Skeletal muscle tissue (tissue), 4 donors: ENCODE results near the gene GLIS2. TPM values are rescaled to one million over a fixed set of nuclear protein-coding genes. Genes with fewer than 3 reads are reported as not detected.

Experiments used
- H3K27ac ChIP-seq: one replicate; pipeline ENCODE4 v1.7.0; 2013; ENCODE audit warnings: mild to moderate bottlenecking, low read depth, low read length, inconsistent platforms
- H3K27me3 ChIP-seq, 3 donors: one replicate each; pipeline ENCODE4 v1.7.0; 2013; ENCODE audit warnings: low read length in 3 of 3; ENCODE audit not compliant: control insufficient read depth in 3 of 3, insufficient read depth in 3 of 3
- H3K36me3 ChIP-seq, 3 donors: one replicate each; pipeline ENCODE4 v1.7.0; 2013; ENCODE audit warnings: low read length in 3 of 3; ENCODE audit not compliant: control insufficient read depth in 3 of 3, insufficient read depth in 3 of 3
- H3K4me1 ChIP-seq, 3 donors: one replicate each; pipeline ENCODE4 v1.7.0; 2013; ENCODE audit warnings: low read length in 3 of 3, mild to moderate bottlenecking in 3 of 3; ENCODE audit not compliant: control insufficient read depth in 3 of 3, insufficient read depth in 3 of 3
- H3K4me3 ChIP-seq, 3 donors: one replicate each; pipeline ENCODE4 v1.7.0; 2013; ENCODE audit warnings: low read length in 3 of 3
- H3K9ac ChIP-seq, 3 donors: one replicate each; pipeline ENCODE4 v1.7.0; 2013; ENCODE audit warnings: low read length in 3 of 3, mild to moderate bottlenecking in 3 of 3, moderate library complexity in 2 of 3, low read depth in 1 of 3
- H3K9me3 ChIP-seq, 3 donors: one replicate each; pipeline ENCODE4 v1.7.0; 2013; ENCODE audit warnings: low read length in 3 of 3; ENCODE audit not compliant: control insufficient read depth in 3 of 3
- total RNA-seq: library from RNA; depleted of rRNA; stranded (reverse); fragments of >200 nt; gene quantifications from one replicate; pipeline ENCODE4 v1.2.3, GENCODE V29; 2014
- donor health status: Osteomylitis.

Gene GLIS2
- total RNA-seq, 1 donor from 2014 or later: 4.2 TPM

DNA sequence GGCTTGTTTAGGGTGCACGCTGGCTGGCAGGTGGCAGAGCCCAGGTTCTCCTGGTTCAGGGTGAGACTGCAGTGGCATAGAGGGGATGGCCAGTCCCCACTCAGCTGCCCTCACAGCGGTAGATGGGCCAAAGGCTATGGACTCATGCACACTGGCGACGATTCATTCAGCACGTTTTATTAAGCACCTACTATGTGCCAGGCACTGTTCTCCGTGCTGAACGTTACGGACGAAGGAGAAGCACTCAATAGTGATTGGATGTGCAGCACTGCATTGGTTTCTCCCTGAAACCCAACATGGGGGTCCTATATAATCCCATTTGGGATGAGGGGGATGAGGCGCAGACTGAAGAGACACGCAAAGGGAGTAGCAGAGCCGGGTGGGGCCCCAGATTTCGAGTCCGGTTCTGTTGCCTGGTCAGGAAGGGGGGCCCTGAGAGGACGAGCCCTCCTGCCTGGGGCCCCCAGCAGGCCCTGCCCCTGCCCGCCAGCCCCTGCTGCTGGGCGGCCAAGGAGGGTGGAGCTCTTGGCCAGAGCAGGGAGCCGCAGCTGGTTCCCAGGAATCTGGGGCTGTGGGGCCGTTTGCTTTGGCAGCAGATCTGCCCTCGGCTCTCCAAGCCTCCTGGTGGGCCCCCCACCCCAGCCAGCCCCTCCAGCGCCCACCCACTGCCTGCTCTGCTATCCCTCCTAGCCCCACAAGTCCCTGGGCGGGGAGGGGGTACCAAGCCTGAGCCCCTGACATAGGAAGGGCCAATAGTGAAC is 8.8 kb downstream of the GLIS2 start:
- H3K36me3 ChIP-seq: no peaks in the 10 kb centered on the region
- H3K4me3 ChIP-seq: peak overlapping the region in 2 of 3 donors; percentile 6 to 30
- H3K9me3 ChIP-seq: no peaks in the 10 kb centered on the region
- peaks cover 49 to 56% (median 55%) of the 10 kb centered on the region in 3 donors for H3K4me1 ChIP-seq
- peak overlapping the region in 1 of 3 donors; percentile 54 for H3K9ac ChIP-seq
- H3K27me3 ChIP-seq: peaks cover under 1 to 8% (median 5%) of the 10 kb centered on the region in 3 donors
- H3K27ac ChIP-seq: peak overlapping the region; percentile 19

DNA sequence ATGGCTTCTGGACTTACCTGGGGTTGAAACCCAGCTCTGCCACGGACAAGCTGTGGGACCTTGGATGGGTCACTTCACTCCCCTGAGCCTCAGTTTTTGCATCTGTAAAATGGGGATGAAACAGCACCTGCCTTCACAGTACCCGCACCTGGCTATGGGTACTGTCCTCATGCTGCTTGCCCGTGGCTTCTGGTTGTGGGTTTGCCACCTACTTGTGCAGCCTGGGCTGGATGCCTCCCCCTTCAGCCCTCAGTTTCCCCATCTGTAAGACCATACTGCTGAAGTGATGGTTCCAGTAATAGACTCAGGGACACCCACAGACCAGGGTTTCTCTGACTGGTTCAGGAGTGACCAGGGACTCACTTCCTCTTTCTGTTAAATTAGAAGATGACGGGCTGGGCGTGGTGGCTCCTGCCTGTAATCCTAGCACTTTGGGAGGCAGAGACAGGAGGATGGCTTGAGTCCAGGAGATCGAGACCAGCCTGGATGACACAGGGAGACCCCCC is 9.4 kb downstream of the GLIS2 start:
- Histone ChIP-seq H3K9me3 (no peaks in the 10 kb centered on the region), H3K27me3 (peaks cover 0 to 5% (median 2%) of the 10 kb centered on the region in 3 donors), H3K4me3 (no peak overlapping the region), H3K27ac (no peak overlapping the region), H3K9ac (peak overlapping the region in 1 of 3 donors; percentile 33), H3K4me1 (peaks cover 46 to 54% (median 51%) of the 10 kb centered on the region in 3 donors), H3K36me3 (no peaks in the 10 kb centered on the region)

DNA sequence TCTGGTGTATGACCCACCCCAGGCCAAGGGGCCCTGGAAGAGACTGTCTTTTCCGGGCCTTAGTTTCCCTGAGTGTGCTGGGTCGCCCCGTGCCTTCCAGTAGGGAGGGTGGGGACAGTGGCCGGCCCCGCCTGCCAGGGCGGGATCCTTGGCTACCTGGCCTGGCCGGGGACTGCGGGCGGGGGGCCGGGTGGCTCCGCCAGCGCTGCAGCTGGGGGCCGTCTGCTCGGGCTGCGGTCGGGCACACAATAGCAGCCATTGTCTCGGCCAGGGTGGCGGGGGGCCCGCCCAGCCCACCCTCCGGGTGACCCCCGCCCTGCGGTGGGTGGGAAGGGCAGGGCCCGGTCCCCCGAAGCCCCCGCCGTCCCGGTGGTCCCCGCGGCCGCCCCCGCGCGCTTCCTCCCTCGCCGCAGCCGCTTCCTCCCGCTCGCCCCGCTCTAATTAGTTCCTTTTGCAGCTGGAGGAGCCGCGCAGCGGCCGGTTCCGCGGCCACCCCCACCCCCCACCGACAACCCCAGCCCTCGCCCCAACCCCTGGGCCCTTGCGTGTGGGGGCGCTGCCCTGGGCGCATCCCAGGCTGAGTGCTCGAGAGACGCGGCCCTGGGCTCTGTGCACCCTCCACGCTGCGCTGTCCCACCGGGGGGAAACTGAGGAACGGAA is 11.6 kb downstream of the GLIS2 start:
- Histone ChIP-seq H3K9ac (peak overlapping the region; percentile 57 to 77 (median 67)), H3K4me3 (peak overlapping the region; percentile 54 to 70 (median 61)), H3K9me3 (no peaks in the 10 kb centered on the region), H3K27ac (peak overlapping the region; percentile 66), H3K36me3 (peaks cover 0 to 4% (median 4%) of the 10 kb centered on the region in 3 donors), H3K4me1 (peaks cover 37 to 48% (median 42%) of the 10 kb centered on the region in 3 donors), H3K27me3 (peaks cover 0 to 4% (median 0%) of the 10 kb centered on the region in 3 donors)

DNA sequence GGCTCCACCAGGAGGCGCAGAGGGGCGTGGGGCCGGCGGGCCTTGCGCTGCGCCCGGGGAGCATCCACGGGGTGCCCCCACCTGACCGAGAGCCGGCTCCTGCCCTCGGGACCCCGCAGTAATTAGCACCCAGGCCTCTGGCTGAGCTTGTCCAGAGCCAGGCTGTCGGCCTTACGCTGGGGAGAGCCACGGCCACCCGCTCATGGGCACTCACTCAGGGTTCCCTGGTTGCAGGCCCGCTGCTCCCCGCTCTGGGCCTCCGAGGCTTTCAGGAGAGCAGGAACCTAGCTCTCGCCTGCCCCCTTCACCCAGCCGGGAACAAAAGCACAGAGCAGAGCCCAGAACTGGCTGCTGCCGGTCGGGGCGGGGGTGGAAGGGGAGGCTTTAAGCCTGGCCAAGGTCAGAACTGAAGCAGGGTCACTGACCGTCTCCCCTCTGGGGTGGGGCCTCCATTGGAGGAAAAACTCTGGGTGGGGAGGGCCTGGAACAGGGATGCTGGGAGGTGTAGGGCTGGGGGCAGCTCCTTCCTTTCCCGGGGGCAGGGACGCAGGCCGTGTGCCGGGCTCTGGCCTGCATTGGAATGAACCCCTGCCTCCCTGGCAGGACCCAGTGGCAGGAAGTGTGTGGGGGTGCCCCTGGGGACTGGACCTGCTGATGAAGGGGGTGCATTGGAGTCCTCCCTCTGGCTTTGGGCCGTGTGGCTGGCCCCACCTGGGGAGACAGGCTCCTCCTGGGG is 12.3 kb downstream of the GLIS2 start:
- H3K9ac ChIP-seq: peak overlapping the region; percentile 57 to 77 (median 67)
- peaks cover 0 to 4% (median 0%) of the 10 kb centered on the region in 3 donors for H3K27me3 ChIP-seq
- peak overlapping the region; percentile 54 to 70 (median 61) for H3K4me3 ChIP-seq
- H3K27ac ChIP-seq: peak overlapping the region; percentile 66
- H3K36me3 ChIP-seq: peaks cover 0 to 5% (median 4%) of the 10 kb centered on the region in 3 donors
- H3K4me1 ChIP-seq: peaks cover 37 to 48% (median 37%) of the 10 kb centered on the region in 3 donors
- no peaks in the 10 kb centered on the region for H3K9me3 ChIP-seq

DNA sequence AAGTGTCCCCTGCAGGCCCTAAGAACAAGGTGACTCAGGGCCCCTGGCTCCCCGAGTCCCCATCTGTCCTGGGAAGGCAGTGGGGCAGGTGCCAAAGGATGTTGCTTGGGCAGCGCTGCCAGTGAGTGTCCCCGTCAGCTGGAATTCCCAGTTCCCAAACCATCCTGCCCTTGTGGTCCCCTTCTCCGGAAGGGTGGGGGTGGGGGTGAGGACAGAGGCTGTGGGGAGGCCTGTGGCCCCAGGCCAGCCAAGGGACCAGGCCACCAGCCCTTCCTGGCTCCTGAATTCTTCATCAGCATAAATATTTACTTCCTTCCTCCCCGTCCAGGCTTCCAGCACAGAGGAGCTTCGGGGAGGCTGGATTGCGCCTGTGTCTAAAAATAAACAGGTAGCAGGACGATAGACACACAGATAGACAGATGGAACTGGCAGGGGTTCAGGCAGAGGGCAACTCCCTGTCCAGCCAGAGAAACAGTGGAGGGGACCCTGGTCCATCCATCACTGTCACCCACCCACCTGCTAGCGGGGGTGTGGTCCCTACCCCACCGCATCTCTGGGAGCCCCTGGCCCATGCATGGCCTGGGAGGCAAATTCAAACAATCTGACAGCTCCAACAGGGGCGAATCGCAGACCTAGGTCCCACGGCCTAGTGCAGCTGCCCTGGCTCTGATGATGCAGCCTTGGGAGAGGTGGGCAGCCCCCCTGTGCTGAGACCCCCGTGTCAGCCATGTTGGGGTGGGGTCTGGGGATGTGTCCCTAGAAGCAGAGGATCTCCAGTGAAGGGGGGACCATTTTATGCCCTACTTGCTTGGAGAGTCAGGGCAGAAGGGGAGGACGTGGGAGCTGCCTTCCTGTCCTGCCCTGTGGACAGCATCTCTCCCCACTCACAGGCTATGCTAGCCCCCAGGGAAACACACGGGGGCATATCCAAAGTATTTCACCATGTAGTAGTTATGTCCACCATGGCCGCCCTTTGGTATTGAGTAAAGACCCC is 13.2 kb downstream of the GLIS2 start:
- Histone ChIP-seq H3K27ac (peak overlapping the region; percentile 66), H3K4me3 (peak overlapping the region in 1 of 3 donors; percentile 22), H3K4me1 (peaks cover 30 to 41% (median 32%) of the 10 kb centered on the region in 3 donors), H3K36me3 (peaks cover 0 to 5% (median 4%) of the 10 kb centered on the region in 3 donors), H3K27me3 (peaks cover 0 to 4% (median 0%) of the 10 kb centered on the region in 3 donors), H3K9ac (peak overlapping the region in 1 of 3 donors; percentile 77), H3K9me3 (no peaks in the 10 kb centered on the region)

DNA sequence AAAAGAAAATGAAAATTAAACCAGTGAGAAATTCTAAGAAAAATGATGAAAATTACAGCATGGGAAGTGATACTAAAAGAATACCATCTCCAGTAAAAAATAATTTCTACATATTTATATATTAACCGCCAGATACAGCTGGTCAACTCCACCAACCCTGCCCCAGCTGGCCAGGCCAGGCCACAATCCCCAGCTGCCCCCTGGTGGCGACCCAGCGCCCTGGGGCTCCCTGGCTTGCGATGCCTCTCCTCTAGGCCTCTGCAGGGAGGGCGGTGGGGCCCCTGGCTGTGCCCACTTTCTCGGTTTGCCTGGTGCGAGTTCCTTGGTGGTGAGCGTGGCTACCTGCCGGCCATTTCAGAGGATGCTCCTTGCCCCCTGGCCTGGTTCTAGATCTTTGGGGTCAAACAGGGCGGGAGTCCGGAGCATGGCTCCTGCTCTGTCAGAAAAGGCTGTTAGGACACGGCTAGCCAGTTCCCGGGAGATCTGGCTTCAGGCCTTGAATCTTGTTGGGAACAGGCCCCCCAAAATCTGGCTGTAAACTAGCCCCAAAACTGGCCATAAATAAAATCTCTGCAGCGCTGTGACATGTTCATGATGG is 14.5 kb downstream of the GLIS2 start:
- Histone ChIP-seq H3K27me3 (peaks cover 0 to 4% (median 0%) of the 10 kb centered on the region in 3 donors), H3K4me3 (no peak overlapping the region), H3K9ac (no peak overlapping the region), H3K27ac (no peak overlapping the region), H3K9me3 (no peaks in the 10 kb centered on the region), H3K36me3 (peaks cover 0 to 12% (median 4%) of the 10 kb centered on the region in 3 donors), H3K4me1 (peaks cover 21 to 30% (median 22%) of the 10 kb centered on the region in 3 donors)

DNA sequence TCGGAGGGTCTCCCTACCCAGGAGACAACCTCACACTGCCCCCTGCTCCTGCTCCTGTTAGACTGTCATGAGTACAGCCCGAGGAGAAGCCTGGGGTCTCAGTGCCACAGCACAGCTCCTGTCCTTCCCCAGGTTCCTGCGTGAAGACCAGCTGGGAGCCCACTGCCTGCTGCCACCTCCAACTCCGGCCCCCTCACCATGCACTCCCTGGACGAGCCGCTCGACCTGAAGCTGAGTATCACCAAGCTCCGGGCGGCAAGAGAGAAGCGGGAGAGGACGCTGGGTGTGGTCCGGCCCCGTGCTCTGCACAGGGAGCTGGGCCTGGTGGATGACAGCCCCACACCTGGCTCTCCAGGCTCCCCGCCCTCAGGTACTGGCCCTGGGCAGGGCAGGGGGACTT is 16.2 kb downstream of the GLIS2 start:
- no peaks in the 10 kb centered on the region for H3K9me3 ChIP-seq
- H3K36me3 ChIP-seq: peaks cover 0 to 17% (median 7%) of the 10 kb centered on the region in 3 donors
- no peak overlapping the region for H3K9ac ChIP-seq
- H3K4me1 ChIP-seq: peaks cover 17 to 24% (median 20%) of the 10 kb centered on the region in 3 donors
- peaks cover 0 to 4% (median 0%) of the 10 kb centered on the region in 3 donors for H3K27me3 ChIP-seq
- no peak overlapping the region for H3K27ac ChIP-seq
- H3K4me3 ChIP-seq: no peak overlapping the region

DNA sequence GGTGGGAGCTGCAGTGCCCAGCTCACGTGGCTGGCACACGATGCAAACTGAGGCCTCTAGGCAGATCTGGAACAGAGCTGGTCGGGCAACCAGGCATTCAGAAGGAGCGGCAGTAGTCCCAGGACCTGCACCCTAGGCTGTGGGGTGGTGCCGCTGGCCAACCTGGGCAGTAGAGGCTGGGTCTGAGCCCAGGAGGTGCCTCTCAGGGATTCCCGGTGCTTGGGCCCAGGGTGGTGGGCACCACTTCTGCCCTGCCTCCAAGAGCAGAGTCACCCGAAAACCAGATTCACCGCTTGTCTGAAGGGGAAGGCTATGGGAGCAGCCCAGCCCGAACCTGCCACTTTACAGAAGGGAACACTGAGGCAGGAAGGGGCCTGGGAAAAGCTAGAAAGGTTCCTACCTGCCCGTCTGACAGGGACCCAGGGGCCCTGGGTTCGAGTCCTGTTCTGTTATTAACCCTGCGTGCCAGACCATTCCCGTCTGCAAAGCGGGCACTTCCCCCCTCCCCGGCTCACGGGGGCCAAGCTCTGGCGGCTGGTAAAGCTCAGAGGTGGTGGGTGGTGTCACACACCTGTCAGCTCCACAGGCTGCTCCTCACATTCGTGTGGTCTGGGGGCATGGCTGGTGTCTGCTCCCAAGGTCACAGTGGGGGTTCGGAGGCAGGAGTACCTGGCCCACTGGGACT is 16.9 kb downstream of the GLIS2 start:
- Histone ChIP-seq H3K27ac (no peak overlapping the region), H3K4me3 (no peak overlapping the region), H3K27me3 (peaks cover 0 to 4% (median 0%) of the 10 kb centered on the region in 3 donors), H3K9me3 (no peaks in the 10 kb centered on the region), H3K9ac (no peak overlapping the region), H3K4me1 (peaks cover 16 to 21% (median 19%) of the 10 kb centered on the region in 3 donors), H3K36me3 (peaks cover 0 to 17% (median 7%) of the 10 kb centered on the region in 3 donors)
